Right atrium auricular region (tissue), 2 donors: Measurements from ENCODE around the gene VASP. TPM values are rescaled to one million over a fixed set of nuclear protein-coding genes. Genes with fewer than 3 reads are reported as not detected.

Experiments used
- DNase-seq: peaks from one replicate; pipeline ENCODE4 v3.0.0-alpha.2; 2019; ENCODE audit warnings: low spot score
- H3K27ac ChIP-seq, 2 donors: fragments of 200-600 bp; sonication (generic); 1 replicate in 1 of 2; 2 replicates in 1 of 2; pipeline ENCODE4 v1.5.1; 2016 to 2019
- H3K27me3 ChIP-seq, 2 donors: fragments of 200-600 bp; sonication (generic); one replicate each; pipeline versions ENCODE4 v1.5.1 to v1.6.0; 2017 to 2019
- H3K36me3 ChIP-seq: fragments of 200-600 bp; sonication (generic); one replicate; pipeline ENCODE4 v1.5.1; 2016
- H3K4me1 ChIP-seq, 2 donors: fragments of 200-600 bp; sonication (generic); one replicate each; pipeline versions ENCODE4 v1.5.1 to v1.6.0; 2017 to 2019
- H3K4me3 ChIP-seq, 2 donors: fragments of 200-600 bp; sonication (generic); 1 replicate in 1 of 2; 2 replicates in 1 of 2; pipeline ENCODE4 v1.5.1; 2017 to 2019; ENCODE audit warnings: mild to moderate bottlenecking in 1 of 2, moderate library complexity in 1 of 2
- H3K9me3 ChIP-seq, 2 donors: fragments of 200-600 bp; sonication (generic); one replicate each; pipeline ENCODE4 v1.5.1; 2019
- total RNA-seq, 2 donors: library from RNA; depleted of rRNA; stranded (reverse); fragments of >200 nt; gene quantifications; one replicate each; pipeline ENCODE4 v1.1.0, GENCODE V29; 2016
- TF ChIP-seq, protein P1 (sequence below), 2 donors: fragments of 200-600 bp; sonication (generic); IDR thresholded peaks; one replicate each; pipeline ENCODE4 v1.5.1; 2019; ENCODE audit warnings: antibody characterized with exemption in 2 of 2

The VASP gene
- total RNA-seq, 2 donors from 2014 or later: 61.4 to 61.7 TPM

- DNase-seq: no peak
- H3K4me1 ChIP-seq: peaks cover 0 to 33% of the 10 kb centered on the region in 2 donors
- no peaks in the 10 kb centered on the region for H3K36me3 ChIP-seq
- H3K27me3 ChIP-seq: no peaks in the 10 kb centered on the region
- H3K9me3 ChIP-seq: no peaks in the 10 kb centered on the region
- H3K4me3 ChIP-seq: peak overlapping the region in 1 of 2 donors; percentile 25
- peak overlapping the region in 1 of 2 donors; percentile 52 for H3K27ac ChIP-seq
- TF ChIP-seq, protein P1, sequence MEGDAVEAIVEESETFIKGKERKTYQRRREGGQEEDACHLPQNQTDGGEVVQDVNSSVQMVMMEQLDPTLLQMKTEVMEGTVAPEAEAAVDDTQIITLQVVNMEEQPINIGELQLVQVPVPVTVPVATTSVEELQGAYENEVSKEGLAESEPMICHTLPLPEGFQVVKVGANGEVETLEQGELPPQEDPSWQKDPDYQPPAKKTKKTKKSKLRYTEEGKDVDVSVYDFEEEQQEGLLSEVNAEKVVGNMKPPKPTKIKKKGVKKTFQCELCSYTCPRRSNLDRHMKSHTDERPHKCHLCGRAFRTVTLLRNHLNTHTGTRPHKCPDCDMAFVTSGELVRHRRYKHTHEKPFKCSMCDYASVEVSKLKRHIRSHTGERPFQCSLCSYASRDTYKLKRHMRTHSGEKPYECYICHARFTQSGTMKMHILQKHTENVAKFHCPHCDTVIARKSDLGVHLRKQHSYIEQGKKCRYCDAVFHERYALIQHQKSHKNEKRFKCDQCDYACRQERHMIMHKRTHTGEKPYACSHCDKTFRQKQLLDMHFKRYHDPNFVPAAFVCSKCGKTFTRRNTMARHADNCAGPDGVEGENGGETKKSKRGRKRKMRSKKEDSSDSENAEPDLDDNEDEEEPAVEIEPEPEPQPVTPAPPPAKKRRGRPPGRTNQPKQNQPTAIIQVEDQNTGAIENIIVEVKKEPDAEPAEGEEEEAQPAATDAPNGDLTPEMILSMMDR (IDR thresholded peaks at IDR 0.05): no peak
These were observed 35.2 kb upstream of the VASP start for GRCh38 chr19:45471931-45472562.

- H3K9me3 ChIP-seq: no peaks in the 10 kb centered on the region
- TF ChIP-seq, protein P1 (IDR thresholded peaks at IDR 0.05): no peak
- peak overlapping the region in 1 of 2 donors; percentile 25 for H3K4me3 ChIP-seq
- H3K27me3 ChIP-seq: no peaks in the 10 kb centered on the region
- peak overlapping the region in 1 of 2 donors; percentile 52 for H3K27ac ChIP-seq
- no peaks in the 10 kb centered on the region for H3K36me3 ChIP-seq
- peaks cover 0 to 32% of the 10 kb centered on the region in 2 donors for H3K4me1 ChIP-seq
- no peak for DNase-seq
These were observed 34.5 kb upstream of the VASP start for GRCh38 chr19:45472563-45473366.

DNA sequence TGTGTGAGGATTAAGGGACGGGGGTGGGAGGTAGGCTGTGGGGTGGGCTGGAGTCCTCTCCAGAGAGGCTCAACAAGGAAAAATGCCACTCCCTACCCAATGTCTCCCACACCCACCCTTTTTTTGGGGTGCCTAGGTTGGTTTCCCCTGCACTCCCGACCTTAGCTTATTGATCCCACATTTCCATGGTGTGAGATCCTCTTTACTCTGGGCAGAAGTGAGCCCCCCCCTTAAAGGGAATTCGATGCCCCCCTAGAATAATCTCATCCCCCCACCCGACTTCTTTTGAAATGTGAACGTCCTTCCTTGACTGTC, 34.0 kb upstream of the VASP start:
- no peaks in the 10 kb centered on the region for H3K9me3 ChIP-seq
- no peak for DNase-seq
- no peaks in the 10 kb centered on the region for H3K27me3 ChIP-seq
- H3K4me1 ChIP-seq: peaks cover 0 to 33% of the 10 kb centered on the region in 2 donors
- no peak overlapping the region for H3K27ac ChIP-seq
- no peak overlapping the region for H3K4me3 ChIP-seq
- H3K36me3 ChIP-seq: no peaks in the 10 kb centered on the region
- TF ChIP-seq, protein P1 (IDR thresholded peaks at IDR 0.05): no peak

DNA sequence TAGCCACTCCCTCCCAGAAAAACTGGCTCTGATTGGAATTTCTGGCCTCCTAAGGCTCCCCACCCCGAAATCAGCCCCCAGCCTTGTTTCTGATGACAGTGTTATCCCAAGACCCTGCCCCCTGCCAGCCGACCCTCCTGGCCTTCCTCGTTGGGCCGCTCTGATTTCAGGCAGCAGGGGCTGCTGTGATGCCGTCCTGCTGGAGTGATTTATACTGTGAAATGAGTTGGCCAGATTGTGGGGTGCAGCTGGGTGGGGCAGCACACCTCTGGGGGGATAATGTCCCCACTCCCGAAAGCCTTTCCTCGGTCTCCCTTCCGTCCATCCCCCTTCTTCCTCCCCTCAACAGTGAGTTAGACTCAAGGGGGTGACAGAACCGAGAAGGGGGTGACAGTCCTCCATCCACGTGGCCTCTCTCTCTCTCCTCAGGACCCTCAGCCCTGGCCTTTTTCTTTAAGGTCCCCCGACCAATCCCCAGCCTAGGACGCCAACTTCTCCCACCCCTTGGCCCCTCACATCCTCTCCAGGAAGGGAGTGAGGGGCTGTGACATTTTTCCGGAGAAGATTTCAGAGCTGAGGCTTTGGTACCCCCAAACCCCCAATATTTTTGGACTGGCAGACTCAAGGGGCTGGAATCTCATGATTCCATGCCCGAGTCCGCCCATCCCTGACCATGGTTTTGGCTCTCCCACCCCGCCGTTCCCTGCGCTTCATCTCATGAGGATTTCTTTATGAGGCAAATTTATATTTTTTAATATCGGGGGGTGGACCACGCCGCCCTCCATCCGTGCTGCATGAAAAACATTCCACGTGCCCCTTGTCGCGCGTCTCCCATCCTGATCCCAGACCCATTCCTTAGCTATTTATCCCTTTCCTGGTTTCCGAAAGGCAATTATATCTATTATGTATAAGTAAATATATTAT, 33.3 kb upstream of the VASP start:
- no peaks in the 10 kb centered on the region for H3K9me3 ChIP-seq
- no peak overlapping the region for H3K4me3 ChIP-seq
- H3K27ac ChIP-seq: no peak overlapping the region
- no peak for DNase-seq
- H3K27me3 ChIP-seq: no peaks in the 10 kb centered on the region
- H3K36me3 ChIP-seq: no peaks in the 10 kb centered on the region
- TF ChIP-seq, protein P1 (IDR thresholded peaks at IDR 0.05): no peak
- peaks cover 0 to 27% of the 10 kb centered on the region in 2 donors for H3K4me1 ChIP-seq

DNA sequence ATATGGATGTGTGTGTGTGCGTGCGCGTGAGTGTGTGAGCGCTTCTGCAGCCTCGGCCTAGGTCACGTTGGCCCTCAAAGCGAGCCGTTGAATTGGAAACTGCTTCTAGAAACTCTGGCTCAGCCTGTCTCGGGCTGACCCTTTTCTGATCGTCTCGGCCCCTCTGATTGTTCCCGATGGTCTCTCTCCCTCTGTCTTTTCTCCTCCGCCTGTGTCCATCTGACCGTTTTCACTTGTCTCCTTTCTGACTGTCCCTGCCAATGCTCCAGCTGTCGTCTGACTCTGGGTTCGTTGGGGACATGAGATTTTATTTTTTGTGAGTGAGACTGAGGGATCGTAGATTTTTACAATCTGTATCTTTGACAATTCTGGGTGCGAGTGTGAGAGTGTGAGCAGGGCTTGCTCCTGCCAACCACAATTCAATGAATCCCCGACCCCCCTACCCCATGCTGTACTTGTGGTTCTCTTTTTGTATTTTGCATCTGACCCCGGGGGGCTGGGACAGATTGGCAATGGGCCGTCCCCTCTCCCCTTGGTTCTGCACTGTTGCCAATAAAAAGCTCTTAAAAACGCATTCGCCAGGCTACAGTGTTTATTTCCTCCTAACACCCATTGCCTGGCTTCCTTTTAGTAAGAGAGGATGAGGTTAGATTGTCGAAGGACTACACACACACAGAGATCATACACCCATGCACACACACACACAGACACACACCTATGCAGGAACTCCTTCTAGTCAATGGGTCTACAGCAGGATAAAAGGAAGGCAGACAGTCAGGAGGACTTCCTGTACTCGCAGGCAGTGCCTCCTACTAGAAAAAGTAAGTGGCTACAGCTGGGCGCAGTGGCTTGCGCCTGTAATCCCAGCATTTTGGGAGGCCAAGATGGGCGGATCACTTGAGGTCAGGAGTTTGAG, 32.4 kb upstream of the VASP start:
- no peak overlapping the region for H3K27ac ChIP-seq
- H3K36me3 ChIP-seq: no peaks in the 10 kb centered on the region
- H3K4me1 ChIP-seq: peaks cover 0 to 25% of the 10 kb centered on the region in 2 donors
- H3K27me3 ChIP-seq: no peaks in the 10 kb centered on the region
- no peaks in the 10 kb centered on the region for H3K9me3 ChIP-seq
- TF ChIP-seq, protein P1 (IDR thresholded peaks at IDR 0.05): no peak
- no peak for DNase-seq
- H3K4me3 ChIP-seq: no peak overlapping the region
